CD4-positive, alpha-beta T cell treated with Interleukin-6 for 4 hours (primary cell): ENCODE results near the gene EFCAB8.
A peak's percentile ranks its signal among the peaks of the same experiment; 100 is the strongest.
"Not testable (repeated sequence)": the region's sequence is repeated elsewhere in the genome, so short reads cannot be mapped to it uniquely, and the experiment has no call there.

Source experiments
- DNase-seq: peaks from one replicate; pipeline ENCODE4 v3.0.0-alpha.2; 2020; ENCODE audit warnings: mixed read lengths

The EFCAB8 gene

DNA sequence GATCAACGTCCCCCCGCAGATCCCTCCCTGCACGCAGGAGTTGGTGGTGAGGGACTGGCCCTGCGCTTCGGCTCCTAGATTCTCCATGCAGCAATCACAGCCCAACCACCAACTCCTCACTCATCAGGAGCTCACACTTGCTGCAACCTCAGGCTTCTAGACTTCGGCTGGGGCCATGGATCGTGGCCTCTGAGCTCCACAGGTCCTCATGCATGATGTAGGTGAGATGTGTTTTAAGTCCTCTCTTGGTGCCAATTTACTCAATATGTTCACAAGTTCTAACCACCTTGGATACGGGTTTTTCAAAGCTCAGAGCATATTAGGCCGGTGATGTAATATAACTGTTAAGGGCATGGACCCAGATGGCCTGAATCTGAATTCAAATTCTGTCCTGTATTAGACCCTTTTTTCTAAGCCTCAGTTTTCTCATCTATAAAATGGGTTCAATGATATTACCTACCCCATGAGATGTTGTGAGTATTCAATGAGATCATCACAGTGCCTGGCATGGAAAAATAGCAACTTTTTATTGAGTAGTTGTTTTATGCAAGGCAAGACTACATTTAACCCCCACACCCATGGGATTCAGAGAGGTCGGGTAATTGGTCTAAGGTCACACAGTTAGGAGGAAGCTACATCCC lies 114.5 kb downstream of the EFCAB8 start:
- DNase-seq: no peak

- not testable (repeated sequence) for DNase-seq
Observed at GRCh38 chr20:32974204-32975064, 115.7 kb downstream of the EFCAB8 start.

DNA sequence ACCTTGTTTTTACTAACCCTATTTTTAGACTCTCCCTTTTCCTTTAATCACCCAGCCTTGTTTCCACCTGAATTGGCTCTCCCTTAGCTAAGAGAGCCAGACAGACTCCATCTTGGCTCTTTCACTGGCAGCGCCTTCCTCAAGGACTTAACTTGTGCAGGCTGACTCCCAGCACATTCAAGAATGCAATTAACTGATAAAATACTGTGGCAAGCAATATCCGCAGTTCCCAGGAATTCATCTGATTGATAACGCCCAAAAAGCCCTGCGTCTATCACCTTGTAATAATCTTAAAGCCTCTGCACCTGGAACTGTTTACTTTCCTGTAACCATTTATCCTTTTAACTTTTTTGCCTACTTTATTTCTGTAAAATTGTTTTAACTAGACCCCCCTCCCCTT lies 116.4 kb downstream of the EFCAB8 start:
- not testable (repeated sequence) for DNase-seq

- DNase-seq: no peak
Observed at GRCh38 chr20:32975698-32976674, 117.3 kb downstream of the EFCAB8 start.

DNA sequence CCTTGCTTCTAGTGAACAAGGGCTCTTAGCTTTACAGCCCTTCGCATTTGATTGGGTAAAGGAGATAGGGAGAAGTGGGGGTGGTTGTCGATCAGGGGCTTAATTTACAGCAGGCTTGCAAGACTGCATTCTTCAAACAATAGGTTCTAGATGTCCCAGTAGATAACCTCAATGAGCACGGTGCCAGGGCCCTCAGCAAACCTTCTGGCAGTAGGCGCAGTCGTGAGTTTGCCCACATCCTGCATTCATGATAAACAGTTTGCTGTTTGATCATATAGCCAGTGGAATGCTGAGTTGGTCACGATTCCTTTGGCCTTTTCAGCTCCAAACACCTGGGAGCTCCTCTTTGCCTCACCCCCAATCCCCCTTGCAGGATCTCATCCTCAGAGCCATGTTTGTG lies 118.0 kb downstream of the EFCAB8 start:
- DNase-seq: peak; percentile 50

DNA sequence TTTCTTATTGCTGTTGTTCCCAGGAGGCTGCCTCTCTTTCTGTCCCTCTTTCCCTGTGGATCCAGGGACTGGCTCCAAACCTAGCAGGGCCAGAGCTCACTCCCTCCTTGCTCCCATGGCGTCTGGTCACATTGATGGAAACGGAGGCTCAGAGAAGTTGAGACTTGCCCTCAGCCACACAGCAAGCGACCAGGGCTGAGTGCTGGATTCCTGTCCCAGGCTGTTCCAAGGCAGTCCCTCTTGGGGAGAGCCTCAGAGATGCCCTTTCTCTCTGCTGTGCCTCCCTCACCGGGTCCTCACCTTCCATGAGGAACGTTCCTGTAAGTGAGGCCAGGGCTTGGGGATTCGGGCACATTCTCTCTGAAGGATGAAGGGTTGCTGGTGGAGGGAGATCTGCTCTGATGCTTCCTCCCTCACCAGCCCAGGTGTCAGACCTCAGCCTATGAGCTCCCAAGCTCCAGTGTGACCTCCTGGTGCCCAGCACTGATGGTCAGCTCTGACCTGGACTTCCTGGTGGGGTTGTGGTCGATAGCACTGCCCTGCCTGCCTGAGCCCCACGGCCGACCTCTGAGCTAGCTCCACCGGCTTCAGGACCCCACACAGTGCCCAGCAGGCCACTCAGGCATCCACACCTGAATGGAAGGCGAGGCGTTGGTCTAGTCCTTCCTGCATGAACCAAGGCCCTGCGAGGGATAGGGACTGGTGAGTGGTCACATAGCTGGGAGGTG lies 118.7 kb downstream of the EFCAB8 start:
- DNase-seq: no peak

DNA sequence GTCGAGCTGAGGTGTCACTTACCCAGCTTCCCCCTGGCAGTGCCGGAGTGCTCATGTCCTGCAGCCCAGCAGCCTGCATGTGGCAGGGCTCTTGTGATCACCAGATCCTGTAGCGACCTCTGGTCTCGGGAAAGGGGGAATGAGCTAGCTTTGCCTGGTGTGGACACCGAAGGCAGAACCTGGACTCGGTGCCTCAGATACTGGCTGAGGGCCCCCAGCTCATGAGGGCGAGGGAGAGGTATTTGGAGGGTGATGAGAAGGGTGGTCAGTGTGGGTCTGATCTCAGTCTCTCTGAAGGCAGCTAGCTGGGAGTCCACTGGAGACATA lies 119.2 kb downstream of the EFCAB8 start:
- DNase-seq: no peak

DNA sequence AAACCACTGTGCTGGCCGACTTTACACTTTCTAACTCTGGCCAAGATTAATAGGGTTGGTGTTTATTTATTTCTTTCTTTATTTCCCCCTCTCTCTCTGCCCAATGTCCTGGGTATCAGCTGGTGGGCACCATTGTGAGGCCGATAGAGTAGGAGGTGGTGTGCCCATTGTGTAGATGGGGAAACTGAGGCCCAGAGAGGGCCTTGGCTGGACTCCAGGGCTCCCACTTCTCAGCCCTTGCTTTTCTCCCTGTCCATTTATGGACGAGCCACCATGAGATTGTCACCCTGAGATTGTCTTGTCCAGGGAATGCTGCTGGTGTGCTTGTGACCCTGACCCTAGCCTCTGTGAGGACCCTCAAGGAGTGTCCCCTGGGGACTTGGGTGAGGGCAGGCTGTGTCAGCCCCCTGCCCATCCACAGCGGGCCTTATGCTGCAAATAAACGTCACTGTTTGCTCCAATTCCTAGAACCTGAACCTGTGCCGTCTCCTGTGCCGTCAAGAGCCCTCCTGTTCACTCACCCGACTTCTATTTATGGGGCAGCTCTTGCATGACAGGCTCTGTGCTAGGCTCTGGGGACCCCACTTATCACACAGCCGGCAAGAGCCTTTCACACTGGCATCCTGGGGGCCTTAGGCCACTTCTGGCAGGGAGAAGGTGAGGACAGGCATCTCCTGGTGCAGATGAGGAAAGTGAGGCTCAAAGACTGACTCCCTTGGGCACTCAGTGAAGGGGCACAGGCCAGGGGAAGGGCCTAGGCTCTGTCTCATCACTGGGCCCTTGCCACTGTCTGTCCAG lies 120.7 kb downstream of the EFCAB8 start:
- no peak for DNase-seq

DNA sequence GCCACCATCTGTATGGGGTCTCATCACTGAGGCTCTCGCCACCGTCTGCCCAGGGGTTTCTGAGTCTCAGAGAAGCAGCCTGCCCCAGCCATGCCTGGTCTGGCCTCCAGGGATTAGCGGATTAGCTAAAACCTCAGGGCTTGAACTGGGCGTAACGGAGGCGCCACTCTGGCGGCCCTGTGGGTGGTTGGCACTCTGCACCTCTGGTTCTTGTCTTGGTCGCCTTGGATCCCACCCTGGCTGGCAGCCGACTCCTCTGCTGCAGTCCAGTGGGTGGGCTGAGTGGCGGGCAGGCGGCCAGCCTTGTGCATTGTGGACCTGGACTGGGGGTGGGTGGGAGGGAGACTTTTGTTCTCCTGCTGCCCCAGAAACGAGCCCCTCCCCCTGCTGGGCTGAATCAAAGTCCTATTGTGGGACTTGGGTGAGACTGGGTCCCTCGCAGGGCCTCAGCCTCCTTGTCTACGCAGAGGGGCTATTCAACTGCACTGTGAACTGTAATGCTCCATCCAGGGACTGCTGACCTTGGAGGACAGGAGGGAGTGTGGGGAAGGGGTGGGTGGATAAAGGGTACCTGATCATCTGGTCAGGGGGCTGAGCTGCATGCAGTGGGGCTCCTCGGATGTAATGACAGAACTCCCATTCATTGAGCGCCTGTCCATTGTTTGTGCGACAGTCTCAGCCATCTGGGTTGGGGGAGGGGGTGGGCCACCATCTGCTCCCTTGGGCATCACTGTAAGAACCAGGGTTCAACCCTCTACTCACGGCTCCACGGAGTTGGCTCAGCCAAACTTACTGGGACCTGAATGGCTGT lies 121.6 kb downstream of the EFCAB8 start:
- DNase-seq: no peak

DNA sequence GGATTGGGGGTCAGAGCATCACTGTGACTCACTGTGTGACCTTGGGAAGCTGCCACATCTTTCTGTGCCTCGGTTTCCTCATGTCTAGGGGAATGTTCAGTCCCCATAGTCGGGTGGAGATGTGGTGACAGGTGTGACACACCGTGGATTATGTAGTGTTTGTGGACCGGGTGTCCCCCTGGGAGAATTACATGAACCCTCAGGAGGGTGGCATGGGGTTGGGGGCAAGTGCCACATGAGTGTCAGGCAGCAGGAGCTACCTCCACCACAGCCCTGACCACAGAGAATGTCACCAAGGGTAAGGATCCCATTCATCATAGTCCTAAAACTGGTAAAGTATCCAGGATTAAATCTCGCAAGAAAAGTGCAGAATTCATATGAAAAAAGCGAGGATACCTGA lies 122.3 kb downstream of the EFCAB8 start:
- DNase-seq: no peak

GRCh38 chr20:32982617-32983458 lies 124.1 kb downstream of the EFCAB8 start:
- no peak for DNase-seq

- DNase-seq: no peak
Observed at GRCh38 chr20:32983459-32984112, 124.9 kb downstream of the EFCAB8 start.

DNA sequence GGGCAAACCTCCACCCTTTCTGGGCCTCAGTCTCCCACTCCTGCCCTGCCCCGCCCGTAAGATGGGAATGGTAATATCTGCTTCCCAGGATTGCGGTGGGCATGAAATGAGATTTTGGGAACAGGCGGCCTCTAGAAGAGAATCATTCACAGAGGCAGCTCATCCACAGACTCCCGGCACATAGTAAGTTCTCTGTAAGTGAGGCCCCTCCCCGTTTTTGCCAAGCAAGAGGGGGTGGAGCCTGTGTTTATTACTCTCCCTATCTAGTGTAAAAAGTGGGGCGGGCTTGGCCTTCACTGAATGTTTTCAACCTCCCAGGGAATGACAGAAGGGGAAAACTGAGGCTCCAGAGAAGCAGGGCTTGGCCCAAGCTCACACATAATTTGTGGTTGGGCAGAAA lies 125.5 kb downstream of the EFCAB8 start:
- no peak for DNase-seq

DNA sequence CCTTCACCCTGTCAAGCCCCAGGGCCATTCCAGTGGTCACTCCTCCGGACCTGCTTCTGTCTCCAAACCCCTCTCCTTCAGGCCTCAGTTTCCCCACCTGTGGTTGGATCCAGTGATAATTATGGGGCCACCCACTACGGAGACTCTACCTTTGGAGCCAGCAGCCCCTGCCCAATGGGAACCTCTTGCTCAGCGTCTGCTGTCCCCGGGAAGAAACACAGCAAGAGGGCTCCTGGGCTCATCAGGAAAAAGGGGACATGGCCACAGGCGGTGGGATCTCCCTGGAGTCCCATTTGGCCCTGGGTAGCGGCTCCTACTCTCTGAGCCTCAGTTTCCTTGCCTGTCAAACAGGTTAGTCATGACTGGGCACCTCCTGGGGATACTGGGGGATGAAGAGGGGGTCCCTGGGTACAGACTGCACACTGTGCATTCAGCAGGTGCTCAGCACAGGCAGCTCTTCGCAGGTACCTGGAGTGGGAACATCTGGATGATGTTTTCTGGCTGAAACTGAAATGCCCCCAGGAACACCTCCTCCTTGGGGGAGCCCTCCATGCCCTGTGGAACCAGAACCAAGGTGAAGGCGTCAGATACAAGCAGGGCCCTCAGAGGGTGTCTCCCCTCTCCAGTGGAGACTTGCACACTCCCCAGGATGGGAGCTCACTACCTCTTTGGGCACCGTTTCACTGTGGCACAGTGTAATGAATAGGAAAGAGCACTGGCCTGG lies 126.1 kb downstream of the EFCAB8 start:
- DNase-seq: no peak

- no peak for DNase-seq
Observed at GRCh38 chr20:32985596-32985995, 126.9 kb downstream of the EFCAB8 start.

GRCh38 chr20:32986331-32986966 lies 127.7 kb downstream of the EFCAB8 start:
- DNase-seq: no peak

GRCh38 chr20:32987044-32987825 lies 128.5 kb downstream of the EFCAB8 start:
- DNase-seq: no peak
